Keratinocyte (primary cell): ENCODE measurements around the gene MAP2K4.

Experiments
- EZH2 ChIP-seq: IDR thresholded peaks from one replicate; pipeline ENCODE4 v1.6.1; 2012; ENCODE audit warnings: inconsistent platforms, mild to moderate bottlenecking, low read length, moderate library complexity
- TF ChIP-seq, protein P1 (sequence below), 3 experiments: IDR thresholded peaks in 1 of 3; conservative IDR thresholded peaks in 1 of 3; optimal IDR thresholded peaks in 1 of 3; 2 replicates in 2 of 3; 3 replicates in 1 of 3; pipeline versions ENCODE3 to v1.5.1; 2011; ENCODE audit warnings: low read length in 3 of 3, mild to moderate bottlenecking in 3 of 3, moderate library complexity in 2 of 3, control low read depth in 1 of 3, inconsistent platforms in 1 of 3; ENCODE audit not compliant: insufficient read depth in 2 of 3; ENCODE audit errors: extremely low read depth in 1 of 3

DNA sequence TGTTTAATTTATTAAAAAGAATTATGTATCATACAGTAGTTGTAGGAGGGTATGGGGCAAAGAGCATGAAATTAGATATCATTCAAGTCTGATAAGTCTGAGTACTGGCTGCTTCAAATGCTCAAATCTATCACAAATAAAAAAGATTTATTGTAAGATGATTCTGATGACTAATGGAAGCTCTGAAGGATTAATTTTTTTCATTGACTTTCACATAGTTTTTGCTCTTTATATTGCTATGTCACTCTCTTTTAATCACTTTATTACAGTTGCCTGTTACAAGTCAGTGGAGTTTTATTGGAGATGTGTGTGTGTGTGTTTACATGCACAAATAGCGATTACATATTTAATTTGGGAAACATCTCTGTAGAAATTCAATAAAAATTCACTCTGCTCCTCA is 15.0 kb downstream of the MAP2K4 start:
- no peak for TF ChIP-seq EZH2
- TF ChIP-seq, protein P1, sequence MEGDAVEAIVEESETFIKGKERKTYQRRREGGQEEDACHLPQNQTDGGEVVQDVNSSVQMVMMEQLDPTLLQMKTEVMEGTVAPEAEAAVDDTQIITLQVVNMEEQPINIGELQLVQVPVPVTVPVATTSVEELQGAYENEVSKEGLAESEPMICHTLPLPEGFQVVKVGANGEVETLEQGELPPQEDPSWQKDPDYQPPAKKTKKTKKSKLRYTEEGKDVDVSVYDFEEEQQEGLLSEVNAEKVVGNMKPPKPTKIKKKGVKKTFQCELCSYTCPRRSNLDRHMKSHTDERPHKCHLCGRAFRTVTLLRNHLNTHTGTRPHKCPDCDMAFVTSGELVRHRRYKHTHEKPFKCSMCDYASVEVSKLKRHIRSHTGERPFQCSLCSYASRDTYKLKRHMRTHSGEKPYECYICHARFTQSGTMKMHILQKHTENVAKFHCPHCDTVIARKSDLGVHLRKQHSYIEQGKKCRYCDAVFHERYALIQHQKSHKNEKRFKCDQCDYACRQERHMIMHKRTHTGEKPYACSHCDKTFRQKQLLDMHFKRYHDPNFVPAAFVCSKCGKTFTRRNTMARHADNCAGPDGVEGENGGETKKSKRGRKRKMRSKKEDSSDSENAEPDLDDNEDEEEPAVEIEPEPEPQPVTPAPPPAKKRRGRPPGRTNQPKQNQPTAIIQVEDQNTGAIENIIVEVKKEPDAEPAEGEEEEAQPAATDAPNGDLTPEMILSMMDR (optimal IDR thresholded peaks at IDR 0.05 in 1 of 3, IDR thresholded peaks at IDR 0.05 in 1 of 3, conservative IDR thresholded peaks at IDR 0.05 in 1 of 3; ENCODE audit: extremely low read depth in 1 of 3, insufficient read depth in 2 of 3, low read length in 3 of 3), result no peak
